Measurements from ENCODE around the gene SMIM8. TPM values are rescaled to one million over a fixed set of nuclear protein-coding genes. Genes with fewer than 3 reads are reported as not detected.

The SMIM8 gene
- total and polyA plus RNA-seq, 10 of the 15 experiments (the other 5 are each of a cell fraction or from before 2014, with no cell fraction given): 6.2 to 45.8 (median 10.4) TPM

DNA sequence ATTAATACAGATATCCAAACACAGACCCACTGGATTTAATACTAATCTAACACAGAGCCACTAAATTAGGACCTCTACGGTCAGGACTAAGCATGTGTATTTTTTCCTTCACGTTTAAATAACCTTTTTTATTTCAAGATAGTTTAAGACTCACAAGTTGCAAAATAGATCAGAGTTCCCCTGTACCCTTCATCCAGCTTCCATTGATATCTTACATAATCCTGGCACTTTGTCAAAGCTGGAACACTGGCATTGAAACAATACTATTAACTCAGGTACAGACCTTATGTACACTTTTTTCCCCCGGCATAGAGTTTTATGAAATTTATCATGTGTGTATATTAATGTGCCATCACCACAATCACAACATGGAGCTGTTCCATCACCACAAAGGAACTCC is 24.3 kb downstream of the SMIM8 start:
- ChIA-PET POLR2A (no interaction called here), SMC1A (ENCODE audit: uncharacterized antibody, unreplicated experiment) (interaction anchor here (2.2 kb wide), 1 partner anchor 10 kb away, joined by 5 read pairs; no protein-coding TSS in a partner anchor), RAD21 (ENCODE audit: unreplicated experiment) (no interaction called here), CTCF (interaction anchor here (1.2 kb wide), 1 partner anchor 268 kb away, joined by 3 read pairs; no protein-coding TSS in a partner anchor)
- BruUV-seq (replicated peaks): no TSS peak
- H3K9me3 ChIP-seq (replicated peaks; ENCODE audit: control insufficient read depth, insufficient read depth, low read length): no peaks in the 10 kb centered on the region
- no peak overlapping the region for H3K9ac ChIP-seq (ENCODE audit: control insufficient read depth, insufficient read depth, low read length)
- 84% methylated on average over 3 of the region's 3 CpGs for WGBS (ENCODE audit: insufficient coverage, insufficient replicate concordance, low lambda C conversion rate, missing lambda C conversion rate)
- H2AFZ ChIP-seq (ENCODE audit: control insufficient read depth, low read depth, low read length): no peak overlapping the region
- TF ChIP-seq, protein P1, sequence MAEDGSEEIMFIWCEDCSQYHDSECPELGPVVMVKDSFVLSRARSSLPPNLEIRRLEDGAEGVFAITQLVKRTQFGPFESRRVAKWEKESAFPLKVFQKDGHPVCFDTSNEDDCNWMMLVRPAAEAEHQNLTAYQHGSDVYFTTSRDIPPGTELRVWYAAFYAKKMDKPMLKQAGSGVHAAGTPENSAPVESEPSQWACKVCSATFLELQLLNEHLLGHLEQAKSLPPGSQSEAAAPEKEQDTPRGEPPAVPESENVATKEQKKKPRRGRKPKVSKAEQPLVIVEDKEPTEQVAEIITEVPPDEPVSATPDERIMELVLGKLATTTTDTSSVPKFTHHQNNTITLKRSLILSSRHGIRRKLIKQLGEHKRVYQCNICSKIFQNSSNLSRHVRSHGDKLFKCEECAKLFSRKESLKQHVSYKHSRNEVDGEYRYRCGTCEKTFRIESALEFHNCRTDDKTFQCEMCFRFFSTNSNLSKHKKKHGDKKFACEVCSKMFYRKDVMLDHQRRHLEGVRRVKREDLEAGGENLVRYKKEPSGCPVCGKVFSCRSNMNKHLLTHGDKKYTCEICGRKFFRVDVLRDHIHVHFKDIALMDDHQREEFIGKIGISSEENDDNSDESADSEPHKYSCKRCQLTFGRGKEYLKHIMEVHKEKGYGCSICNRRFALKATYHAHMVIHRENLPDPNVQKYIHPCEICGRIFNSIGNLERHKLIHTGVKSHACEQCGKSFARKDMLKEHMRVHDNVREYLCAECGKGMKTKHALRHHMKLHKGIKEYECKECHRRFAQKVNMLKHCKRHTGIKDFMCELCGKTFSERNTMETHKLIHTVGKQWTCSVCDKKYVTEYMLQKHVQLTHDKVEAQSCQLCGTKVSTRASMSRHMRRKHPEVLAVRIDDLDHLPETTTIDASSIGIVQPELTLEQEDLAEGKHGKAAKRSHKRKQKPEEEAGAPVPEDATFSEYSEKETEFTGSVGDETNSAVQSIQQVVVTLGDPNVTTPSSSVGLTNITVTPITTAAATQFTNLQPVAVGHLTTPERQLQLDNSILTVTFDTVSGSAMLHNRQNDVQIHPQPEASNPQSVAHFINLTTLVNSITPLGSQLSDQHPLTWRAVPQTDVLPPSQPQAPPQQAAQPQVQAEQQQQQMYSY (CRISPR knock-in tag; IDR thresholded peaks at IDR 0.05): no peak
- TF ChIP-seq NBN (IDR thresholded peaks at IDR 0.05) (no peak), ZBED1 (IDR thresholded peaks at IDR 0.05; ENCODE audit: borderline replicate concordance) (no peak), MTA2 (IDR thresholded peaks at IDR 0.05; ENCODE audit: low read depth) (no peak), EP300 (IDR thresholded peaks at IDR 0.05; ENCODE audit: borderline replicate concordance in 1 of 2, control insufficient read depth in 1 of 2, low read depth in 2 of 2, low read length in 2 of 2) (no peak), WRNIP1 (IDR thresholded peaks at IDR 0.05; ENCODE audit: borderline replicate concordance, low read depth, low read length) (no peak), STAT3 (IDR thresholded peaks at IDR 0.05; ENCODE audit: low read depth, low read length) (no peak), HDAC2 (IDR thresholded peaks at IDR 0.05) (no peak)
- TF ChIP-seq, protein P2, sequence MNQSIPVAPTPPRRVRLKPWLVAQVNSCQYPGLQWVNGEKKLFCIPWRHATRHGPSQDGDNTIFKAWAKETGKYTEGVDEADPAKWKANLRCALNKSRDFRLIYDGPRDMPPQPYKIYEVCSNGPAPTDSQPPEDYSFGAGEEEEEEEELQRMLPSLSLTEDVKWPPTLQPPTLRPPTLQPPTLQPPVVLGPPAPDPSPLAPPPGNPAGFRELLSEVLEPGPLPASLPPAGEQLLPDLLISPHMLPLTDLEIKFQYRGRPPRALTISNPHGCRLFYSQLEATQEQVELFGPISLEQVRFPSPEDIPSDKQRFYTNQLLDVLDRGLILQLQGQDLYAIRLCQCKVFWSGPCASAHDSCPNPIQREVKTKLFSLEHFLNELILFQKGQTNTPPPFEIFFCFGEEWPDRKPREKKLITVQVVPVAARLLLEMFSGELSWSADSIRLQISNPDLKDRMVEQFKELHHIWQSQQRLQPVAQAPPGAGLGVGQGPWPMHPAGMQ (IDR thresholded peaks at IDR 0.05; ENCODE audit: borderline replicate concordance): no peak
- no peak overlapping the region for H3K27ac ChIP-seq (ENCODE audit: control insufficient read depth, insufficient read depth)
- no peaks in the 10 kb centered on the region for H3K4me1 ChIP-seq (ENCODE audit: control insufficient read depth, insufficient read depth, low read length)
- FAIRE-seq: no peak
- in situ Hi-C loops (cut with MboI): no loop called here
- no peaks in the 10 kb centered on the region for H3K27me3 ChIP-seq (replicated peaks in 1 of 2; ENCODE audit: control insufficient read depth in 2 of 2, insufficient read depth in 2 of 2, low read length in 1 of 2)
- intact Hi-C loops (cut with micrococcal nuclease; ENCODE audit: unreplicated experiment): no loop called here
- H3K4me2 ChIP-seq (ENCODE audit: control insufficient read depth, insufficient read depth): no peak overlapping the region
- H3K4me3 ChIP-seq: no peak overlapping the region
- DNase-seq (ENCODE audit: low read depth, low spot score): no peak
- H4K20me1 ChIP-seq (ENCODE audit: control insufficient read depth, insufficient read depth): no peaks in the 10 kb centered on the region
- no peaks in the 10 kb centered on the region for H3K79me2 ChIP-seq (ENCODE audit: control insufficient read depth, insufficient read depth, low read length)
- no peak for ATAC-seq
- no peaks in the 10 kb centered on the region; a peak in 1 of 4 replicates for H3K36me3 ChIP-seq (ENCODE audit: control insufficient read depth in 2 of 2, insufficient read depth in 2 of 2, low read length in 1 of 2)

All from GM12878 (cell line).